ENCODE measurements around the gene ATP7A.

DNA sequence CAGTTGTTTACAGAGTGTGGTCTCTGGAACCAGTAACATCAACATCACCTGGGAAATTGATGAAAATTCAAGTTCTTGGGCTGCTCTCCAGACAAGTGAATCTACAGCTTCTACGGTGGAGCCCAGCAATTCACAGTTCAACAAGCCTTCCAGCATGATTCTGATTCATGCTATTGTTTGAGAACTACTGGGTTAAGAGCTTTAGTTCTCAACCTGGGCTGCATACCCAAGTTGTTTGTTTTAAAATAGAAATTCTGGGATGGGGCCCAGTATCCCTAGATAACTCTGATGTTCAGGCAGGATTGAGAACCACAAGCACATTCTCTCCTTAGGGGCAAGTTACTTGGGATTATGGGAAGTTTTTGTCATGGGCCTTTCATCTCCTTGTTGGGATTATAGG, 155.6 kb downstream of the ATP7A start:
- TF ChIP-seq, protein P1, sequence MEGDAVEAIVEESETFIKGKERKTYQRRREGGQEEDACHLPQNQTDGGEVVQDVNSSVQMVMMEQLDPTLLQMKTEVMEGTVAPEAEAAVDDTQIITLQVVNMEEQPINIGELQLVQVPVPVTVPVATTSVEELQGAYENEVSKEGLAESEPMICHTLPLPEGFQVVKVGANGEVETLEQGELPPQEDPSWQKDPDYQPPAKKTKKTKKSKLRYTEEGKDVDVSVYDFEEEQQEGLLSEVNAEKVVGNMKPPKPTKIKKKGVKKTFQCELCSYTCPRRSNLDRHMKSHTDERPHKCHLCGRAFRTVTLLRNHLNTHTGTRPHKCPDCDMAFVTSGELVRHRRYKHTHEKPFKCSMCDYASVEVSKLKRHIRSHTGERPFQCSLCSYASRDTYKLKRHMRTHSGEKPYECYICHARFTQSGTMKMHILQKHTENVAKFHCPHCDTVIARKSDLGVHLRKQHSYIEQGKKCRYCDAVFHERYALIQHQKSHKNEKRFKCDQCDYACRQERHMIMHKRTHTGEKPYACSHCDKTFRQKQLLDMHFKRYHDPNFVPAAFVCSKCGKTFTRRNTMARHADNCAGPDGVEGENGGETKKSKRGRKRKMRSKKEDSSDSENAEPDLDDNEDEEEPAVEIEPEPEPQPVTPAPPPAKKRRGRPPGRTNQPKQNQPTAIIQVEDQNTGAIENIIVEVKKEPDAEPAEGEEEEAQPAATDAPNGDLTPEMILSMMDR (IDR thresholded peaks at IDR 0.05): no peak
- TF ChIP-seq TAF1 (IDR thresholded peaks at IDR 0.05; ENCODE audit: borderline replicate concordance, low read depth, low read length) (no peak), SIN3A (IDR thresholded peaks at IDR 0.05; ENCODE audit: borderline replicate concordance, low read depth, low read length) (no peak), GABPA (IDR thresholded peaks at IDR 0.05; ENCODE audit: low read depth) (no peak)
